Activated CD4-positive, alpha-beta T cell treated with anti-CD3 and anti-CD28 coated beads, Interleukin-10, Interleukin-2, amounts not matched to agents 100 ng/mL and 50 ng/mL, durations not matched to agents 16 hours and 8 hours (primary cell): ENCODE data around the gene PRELP.

Experiments used
- DNase-seq: peaks from one replicate; pipeline ENCODE4 v3.0.0-alpha.2; 2020

The PRELP gene

DNA sequence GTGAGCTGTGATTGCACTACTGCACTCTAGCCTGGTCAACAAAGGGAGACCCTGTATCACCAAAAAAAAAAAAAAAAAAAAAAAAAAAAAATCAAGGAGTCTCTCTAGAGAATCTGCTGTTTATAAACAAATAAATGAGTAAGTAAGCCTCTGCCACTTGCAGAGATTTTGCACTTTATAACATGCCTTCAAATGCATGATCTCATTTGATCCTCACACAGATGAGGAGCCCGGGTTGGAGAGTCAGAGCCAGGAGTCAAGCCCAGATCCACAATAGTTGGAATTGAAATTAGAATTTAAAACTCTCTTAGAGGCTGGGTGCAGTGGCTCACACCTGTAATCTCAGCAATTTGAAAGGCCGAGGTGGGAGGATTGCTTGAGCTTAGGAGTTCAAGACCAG, 4.0 kb downstream of the PRELP start:
- DNase-seq = no peak

DNA sequence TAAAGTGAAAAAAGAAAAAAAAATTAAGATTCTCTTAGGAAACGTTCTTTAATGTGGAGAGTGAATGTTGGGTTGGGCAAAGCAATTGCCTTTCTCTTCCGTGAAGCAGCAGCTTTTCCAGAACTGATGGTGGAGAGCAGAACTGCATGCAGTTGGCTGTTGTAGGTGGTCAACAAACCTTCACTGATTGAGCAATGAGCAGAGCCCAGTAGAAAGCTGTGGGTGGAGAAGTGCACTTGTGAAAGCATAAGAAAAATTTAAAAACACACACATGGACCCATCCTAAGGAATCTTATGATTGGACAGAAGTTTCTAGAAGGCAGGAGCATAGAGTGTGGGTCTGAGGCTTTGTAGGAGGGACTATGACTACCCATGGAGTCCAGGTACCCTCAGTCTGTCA, 4.5 kb downstream of the PRELP start:
- DNase-seq = no peak

DNA sequence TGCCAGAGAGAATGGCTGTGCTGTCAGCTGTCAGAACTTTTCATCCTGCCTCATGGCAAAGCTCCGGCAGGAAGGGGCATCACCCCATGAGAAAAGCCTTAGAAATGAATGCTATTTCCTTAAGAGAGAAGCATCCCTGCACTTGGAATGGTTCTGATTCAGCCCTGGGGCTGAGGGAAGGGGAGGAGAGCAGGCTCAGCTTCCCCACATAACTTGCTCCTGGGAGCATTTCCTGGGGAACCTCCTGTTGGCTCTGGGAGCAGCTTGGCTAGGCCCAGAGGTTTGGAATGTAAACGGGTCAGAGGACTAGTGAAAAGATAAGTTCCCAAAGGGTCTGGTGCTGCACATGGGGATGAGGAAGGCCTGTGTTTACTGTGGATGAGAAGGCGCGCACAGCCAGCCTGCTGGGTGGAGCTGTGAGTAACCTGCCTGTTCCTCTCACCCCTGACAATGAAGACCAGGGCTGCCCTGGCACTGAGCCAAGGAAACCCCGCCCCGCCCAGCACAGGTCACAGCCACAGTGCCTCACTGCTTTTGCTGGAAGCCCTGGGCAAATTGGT, 5.0 kb downstream of the PRELP start:
- peak; percentile 17 for DNase-seq

DNA sequence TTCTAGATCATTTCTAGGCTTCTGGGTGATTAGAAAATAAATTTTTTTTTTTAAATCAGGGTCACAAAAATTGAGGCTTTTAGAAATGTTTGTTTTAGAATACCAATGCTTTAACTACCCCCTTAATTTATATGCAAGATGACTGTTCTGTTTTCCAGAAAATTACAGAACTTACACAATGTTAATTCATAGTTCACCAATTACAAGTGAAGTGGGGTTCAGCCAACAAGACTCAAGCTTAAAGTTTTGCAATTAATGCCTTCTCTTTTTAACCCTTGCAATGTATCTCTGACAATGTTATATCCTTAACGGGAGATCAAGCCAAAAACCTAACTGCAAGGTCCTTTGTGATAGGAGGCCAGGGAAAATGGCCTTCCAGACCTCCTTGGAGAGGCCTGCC, 5.6 kb downstream of the PRELP start:
- no peak for DNase-seq

DNA sequence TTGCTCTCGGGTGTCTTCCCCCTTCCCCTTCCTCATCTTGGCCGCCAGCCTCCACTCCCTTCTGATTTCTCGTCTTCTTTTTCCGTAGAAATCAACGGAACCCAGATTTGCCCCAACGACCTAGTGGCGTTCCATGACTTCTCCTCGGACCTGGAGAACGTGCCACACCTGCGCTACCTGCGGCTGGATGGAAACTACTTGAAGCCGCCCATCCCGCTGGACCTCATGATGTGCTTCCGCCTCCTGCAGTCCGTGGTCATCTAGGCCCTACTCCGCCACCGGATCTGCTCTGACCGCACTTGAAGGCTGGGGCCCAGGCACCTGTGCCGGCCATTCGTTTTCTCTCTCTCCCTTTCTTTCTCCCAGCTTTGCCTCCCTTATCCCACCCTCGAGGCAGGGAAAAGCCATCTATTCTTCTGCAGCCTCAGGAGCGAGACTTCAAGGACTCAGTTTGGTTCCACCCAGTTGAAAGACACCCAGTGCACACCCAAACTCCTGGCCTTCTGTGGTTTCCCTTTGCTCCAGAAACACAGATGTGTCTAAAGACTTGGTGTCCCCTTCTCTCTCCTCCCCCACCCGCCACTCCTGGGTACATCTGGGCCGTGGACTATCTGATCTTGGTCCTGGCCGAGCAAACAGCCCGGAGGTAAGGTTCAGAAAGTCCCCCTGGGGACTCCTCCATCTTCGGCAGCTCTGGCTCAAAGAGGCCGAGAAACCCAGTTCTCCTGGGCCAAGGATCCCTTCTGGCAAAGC, 11.2 kb downstream of the PRELP start:
- DNase-seq = no peak

DNA sequence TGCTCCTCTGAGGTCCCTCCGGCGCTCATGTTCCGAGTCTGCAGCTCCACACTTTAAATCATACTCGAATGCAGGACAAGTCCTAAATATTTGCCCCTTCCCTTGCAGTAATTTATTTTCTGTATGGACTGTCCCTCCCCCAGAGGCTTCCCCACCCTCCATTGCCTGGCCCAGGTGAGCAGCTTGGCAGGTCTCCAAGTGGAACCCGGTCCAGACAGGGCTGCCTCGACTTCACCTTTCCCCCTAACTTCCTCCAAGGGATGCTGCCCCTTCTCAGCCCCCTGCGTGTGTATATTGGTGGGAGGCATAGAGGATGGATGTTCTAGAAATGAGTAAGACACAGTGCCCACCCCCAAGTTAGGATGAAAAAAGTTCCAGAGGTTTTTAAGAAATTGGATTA, 12.9 kb downstream of the PRELP start:
- DNase-seq = no peak

DNA sequence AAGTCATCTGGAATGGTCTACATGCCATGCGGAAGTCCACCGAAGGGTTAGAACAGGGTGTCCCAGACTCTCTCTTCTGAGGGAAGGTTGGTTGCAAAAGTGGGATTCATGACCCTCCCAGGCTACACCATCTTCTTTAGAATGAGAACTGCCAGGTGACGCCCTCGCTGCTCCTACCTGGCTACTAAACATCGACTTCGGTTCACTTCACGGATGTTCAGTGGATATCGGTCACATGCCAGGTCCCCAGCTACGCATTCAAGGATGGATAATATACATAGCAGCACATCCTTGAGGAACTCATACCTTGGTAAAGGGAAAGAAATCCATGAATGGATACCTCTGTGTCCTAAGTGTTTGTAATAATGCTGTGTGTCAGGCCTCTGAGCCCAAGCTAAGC, 15.0 kb downstream of the PRELP start:
- DNase-seq = no peak

DNA sequence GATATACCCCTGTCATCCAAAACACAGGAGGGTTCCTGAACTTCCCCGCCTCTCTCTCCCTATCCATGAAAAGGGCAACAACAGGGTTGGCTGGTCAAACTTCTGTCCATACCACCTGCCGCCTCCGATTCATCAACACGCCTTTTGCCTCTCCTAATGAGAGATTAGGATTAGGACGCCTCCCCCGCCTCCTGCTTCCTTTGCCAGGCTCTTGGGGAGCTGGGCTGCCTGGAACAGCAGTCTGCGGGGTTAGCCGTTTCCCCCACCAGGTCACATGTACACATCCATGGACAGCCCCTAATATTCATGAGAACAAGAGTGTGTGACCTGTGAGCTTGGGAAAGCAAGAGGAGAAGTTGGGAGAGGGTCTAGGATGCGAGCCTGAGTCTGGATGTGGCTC, 16.1 kb downstream of the PRELP start:
- DNase-seq = no peak

DNA sequence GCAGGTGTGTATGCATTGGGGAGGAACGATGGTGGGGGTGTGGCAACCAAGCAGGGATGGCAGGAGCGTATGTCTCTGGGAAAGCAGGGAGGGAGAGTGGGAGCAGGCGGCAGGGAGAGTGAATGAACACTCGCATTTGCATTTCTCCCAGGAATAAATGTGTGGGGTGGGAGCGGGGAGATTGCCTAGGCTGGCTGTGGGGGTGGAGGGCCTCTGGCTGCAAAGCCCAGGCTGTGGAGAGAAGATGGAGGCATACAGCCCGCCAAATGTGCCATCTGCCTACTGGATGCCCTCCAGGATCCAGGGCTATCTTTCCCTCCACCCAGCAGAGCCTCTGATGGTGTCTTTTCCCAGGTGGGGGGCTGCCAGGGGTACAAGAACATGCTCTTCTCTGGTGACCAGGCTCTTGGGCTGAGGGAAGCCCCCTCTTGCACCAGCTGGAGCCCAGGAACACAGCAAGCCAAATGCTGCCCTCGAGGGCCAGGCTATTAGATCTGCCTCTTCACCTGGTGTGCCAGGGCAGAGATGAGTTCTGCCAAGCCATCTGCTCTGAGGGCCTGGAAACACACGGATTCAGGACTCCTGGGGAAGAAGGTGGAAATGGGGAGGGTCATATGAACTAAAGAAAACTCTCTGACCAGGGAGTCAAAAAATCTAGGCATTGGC, 16.6 kb downstream of the PRELP start:
- DNase-seq = no peak

DNA sequence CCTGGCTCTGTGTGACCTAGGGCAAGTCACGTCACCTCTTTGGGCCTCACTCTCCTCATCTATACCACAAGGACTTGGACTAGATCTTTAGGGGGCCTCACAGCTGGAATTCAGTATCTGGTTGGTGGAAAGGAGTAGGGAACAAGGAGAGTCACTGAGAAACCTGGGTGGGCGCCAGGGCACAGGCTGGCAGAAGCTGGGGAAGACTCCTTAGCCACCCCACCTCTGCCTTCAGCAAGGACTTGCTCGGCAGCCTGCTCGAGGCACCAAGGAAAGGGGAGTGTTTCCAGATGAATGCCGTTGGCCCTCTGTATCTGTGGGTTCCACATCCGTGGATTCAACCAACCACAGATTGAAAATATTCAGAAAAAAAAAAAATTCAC, 17.1 kb downstream of the PRELP start:
- DNase-seq = no peak

DNA sequence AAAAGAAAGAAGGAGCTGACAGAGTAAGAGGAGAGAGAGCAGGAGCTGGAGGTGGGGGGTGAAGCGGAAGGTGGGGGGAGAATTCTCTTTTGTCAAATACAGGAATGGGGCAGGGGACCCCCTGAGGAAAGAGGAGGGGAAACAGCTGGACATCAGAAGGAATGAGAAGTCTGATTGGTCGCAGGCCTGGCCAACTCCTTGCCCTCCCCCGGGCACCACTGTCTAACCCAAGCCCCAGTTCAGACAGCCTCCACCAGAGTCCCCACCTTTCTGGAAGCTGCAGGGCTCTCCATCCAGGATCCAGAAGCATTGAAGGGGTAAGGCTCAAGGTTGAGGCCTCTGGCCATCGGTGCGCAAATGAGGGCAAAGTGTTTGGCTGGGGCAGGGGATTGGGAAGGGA, 18.3 kb downstream of the PRELP start, which contains the start of gene OPTC:
Gene OPTC (plus strand): TSS at position 253 of the 400 bp plus-strand sequence. CDS start 1,853 bp downstream, outside the sequence.
- no peak for DNase-seq

DNA sequence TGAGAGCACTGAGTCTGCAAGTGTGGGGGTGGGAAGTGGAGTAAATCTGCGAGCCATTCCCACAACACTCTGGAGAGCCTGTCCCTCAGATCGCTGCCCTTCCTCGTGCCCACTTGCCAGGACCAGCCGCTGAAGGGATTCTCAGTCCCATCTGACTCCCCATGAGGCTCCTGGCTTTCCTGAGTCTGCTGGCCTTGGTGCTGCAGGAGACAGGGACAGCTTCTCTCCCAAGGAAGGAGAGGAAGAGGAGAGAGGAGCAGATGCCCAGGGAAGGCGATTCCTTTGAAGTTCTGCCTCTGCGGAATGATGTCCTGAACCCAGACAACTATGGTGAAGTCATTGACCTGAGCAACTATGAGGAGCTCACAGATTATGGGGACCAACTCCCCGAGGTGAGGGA, 20.2 kb downstream of the PRELP start:
- DNase-seq = no peak

DNA sequence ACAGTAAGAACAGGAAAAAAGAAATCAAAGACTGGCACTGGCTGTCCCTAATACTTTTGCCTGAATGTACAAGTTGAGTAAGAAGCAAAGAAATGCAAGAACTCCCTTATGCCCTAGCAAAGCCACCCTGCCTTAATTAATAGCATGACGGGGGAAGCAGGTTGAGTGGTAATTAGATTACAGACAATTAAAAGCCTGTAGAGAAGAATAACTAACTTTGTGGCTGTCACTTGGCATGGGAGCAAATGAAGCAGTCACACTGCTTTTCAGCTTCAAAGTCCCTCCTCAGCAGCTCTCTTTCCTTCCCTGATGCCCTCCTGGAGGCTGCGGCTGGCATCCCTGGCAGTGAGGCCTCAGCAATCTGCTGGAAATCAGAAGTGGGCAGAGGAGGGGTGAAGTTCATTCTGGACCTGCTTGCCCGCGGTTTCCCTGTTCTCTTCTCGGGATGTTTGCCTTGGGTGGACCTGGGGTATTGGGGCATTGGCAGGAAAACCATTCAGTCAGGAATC, 21.7 kb downstream of the PRELP start:
- DNase-seq = no peak

DNA sequence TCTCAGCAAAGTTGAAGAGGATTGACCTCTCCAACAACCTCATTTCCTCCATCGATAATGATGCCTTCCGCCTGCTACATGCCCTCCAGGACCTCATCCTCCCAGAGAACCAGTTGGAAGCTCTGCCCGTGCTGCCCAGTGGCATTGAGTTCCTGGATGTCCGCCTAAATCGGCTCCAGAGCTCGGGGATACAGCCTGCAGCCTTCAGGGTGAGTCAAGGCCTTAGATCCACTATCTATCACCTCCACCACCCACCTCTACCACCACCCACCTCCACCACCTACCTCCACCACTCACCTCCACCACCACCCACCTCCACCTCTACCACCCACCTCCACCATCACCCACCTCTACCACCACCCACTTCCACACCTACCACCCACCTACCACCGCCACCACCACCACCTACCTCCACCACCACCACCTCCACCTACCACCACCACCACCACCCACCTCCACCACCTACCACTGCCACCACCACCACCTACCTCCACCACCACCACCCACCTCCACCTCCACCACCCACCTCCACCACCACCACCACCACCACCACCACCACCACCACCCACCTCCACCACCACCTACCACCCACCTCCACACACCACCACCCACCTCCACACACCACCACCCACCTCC, 24.2 kb downstream of the PRELP start:
- DNase-seq = no peak

DNA sequence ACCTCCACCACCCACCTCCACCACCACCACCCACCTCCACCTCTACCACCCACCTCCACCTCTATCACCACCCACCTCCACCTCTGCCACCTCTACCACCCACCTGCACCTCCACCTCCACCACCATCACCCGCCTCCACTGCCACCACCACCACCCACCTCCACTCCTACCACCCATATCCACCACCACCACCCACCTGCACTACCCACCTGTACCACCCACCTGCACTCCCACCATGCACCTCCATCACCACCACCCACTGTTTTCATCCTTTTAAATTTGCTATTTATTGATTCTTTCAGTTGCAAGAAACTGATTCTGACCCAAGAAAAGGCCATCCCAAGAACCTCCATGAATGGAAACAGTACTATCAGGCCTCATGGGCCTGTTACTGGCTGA, 24.7 kb downstream of the PRELP start:
- DNase-seq = no peak

DNA sequence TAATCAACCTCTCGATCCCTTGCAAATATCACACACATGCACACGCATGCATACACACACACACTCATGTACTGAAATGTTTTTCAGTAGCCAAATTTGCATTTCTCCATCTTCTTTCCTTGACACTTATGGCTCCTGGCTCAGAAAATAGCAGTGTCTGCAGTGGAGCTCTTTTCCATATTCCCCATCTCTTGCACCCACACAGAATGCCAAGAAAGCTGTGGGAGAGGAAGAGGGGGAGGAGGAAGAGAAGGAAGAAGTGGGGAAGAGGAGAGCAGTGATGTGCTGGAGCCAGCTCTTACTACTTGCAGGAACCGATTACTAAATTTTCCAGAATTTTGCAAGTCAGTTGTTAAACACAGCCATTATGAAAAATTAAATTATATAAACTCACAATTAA, 28.2 kb downstream of the PRELP start:
- DNase-seq = no peak

DNA sequence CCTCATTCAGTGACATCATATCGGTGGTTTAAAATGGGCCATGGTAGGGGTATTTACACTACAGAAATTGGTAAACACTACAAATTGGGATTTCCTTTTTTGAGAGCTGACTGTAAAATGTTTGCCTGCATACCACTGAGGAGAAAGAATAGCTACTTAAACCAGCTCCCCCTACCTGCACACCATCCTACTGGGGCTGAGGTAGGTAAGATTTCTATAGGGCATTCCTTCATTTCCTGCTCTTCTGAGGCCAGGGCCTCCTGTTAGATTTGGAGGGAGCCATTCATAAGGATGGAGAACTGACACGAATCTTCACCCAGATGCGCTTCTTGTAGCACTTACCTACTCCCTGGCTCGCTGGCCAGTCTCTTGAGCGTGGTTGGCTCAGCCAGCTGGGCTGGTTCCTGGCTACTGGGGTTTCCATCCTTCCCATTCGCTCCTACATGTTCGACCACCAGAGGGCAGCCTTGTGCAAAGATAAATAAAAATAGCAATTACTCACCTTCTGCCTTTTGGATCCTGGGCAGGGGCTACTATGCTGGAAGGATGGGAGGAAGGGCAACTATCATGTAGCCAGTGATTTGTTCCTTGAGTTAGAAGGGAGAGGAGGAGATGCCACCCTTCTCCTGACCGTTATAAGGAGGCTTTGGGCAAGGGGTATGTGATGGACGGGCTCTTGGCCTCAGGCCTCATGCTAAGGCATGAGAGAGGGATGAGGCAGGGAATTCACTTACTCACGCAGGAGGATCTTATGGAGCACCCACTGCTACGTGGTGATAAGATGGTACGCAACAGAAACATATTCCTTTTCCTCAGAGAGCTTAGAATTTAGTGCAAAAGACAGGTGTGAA, 29.0 kb downstream of the PRELP start:
- DNase-seq = peak; percentile 81

DNA sequence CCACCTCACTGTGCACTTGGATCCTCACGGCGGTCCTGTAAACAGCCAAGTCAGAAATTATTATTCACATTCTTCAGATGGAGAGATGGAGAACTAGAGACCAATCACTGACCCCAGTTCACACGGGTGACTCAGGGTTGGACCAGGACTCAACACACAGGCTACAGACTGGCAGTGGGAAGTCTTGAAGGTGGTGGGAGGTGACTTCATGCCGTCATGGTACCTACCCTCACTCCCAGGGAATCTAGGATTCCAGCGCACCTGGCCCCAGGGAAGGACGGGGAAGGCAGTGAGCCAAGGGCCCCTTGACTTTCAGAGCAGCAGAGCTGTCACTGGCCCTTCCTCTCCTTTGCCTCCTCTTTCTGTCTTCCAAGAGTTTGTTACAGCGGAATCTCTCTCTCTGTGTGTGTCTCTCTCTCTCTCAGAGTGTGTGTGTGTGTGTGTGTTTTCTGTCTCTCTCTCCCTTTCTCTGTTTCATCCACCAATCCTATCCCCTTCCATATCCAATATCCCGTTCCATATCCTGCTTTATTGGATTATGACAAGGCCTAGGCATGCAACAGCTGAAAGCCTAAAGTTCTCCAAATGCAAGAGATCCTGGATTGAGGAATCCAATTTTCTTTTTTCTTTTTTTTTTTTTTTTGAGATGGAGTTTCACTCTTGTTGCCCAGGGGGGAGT, 30.1 kb downstream of the PRELP start:
- DNase-seq = no peak

DNA sequence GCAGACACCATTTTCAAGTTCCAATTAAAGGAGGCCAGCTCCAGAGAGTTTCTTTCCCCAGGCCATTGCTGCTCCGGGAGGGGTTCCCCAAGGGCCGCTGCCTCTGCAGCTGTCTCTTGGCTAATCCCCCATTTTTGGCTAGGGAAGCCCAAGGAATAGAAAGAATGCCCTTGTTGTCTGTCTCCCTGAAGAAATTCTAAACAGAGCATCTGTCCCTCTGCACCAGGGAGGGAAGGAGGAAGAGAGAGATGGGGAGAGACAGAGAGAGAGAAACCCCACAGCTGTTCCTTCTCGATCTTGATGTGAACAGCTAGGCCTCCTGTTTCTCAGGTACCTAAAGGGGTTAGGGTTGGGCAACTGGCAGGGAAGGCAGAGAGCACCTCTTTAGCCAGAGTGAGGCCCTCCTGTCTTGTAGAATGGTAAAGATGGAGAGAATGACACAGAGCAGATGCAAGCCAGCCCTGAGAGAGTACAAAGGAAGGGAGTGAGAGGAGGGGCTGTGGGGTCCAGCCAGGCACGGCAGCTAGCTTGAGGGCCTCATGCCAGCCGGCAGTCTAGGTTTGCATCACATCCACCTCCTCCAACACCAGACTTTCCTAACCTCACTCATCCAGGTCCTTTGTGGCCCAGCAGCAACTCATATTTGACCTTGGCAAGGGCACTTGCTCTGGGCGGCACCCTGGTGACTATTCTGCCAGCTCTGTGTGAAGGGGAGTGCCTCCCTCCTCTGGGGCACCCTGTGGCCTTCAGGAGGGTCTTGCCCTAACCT, 31.4 kb downstream of the PRELP start:
- no peak for DNase-seq

DNA sequence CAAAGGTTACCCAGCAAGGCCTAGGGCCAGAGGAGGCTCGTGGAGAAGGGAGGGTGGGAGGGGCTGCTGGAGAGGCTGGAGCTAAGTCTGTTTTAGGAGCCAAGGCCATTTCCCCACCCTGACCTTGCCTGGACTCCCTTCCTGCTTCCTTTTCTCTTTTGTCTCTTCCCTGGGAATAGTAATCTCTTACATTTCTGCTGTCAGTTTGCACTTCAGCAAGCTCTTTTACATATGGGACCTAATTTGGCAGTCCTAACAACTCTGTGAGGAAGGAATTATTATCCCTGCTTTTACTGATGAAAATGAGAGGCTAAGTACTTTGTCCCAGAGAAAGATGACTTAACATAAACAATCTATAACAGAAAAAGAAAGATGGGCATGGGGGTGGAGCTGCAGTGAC, 32.2 kb downstream of the PRELP start:
- DNase-seq = no peak

DNA sequence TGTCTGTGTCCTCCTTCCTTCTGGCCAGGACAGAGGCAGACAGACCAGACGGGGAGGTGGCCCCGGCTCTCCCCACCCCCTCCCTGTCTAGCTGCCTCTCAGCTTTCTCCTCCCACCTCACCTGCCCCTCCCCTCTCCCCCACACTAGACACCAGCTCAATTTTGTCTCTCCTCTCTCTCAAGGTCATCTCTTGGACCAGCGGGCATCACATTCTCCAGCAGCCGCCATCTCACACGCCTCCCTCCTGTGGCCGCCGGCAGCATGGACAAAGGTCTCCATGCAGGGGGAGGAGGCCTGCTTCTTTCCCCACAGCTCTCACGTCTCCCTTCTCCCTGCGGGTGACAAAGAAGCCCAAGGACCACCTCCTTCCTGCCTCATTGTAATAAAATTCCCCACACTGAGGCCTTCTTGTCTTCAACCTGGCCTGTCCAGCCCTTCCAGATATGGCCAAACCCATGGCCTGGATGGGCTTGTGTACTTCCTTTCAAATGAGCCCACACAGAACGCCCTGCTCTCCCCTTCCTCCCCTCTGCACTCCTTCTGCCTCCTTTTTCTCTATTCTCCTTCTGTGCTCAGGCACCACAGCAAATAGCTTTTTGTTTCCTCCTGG, 33.0 kb downstream of the PRELP start:
- DNase-seq = no peak
